ENCODE results near the gene PLD4.
"Not testable (repeated sequence)": the region's sequence is repeated elsewhere in the genome, so short reads cannot be mapped to it uniquely, and the experiment has no call there.

Gene PLD4

DNA sequence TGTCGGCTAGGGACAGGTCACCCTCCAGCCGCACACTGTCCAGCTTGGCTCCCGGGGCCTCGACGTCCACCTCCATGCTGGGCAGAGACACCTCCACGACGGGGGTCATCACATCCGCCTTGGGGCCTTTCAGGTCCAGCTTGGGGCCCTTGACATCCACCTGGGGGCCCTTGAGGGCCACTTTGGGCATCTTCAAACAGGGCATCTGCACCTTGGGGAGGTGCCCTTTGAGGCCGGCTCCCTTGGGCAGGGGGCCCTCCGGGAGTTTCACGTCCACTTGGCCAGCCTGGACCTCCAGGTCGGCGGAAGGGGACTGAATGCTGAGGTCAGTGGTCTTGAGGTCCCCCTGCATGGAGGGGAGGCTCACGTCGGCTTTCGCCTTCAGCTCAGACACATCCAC, 17.9 kb downstream of the PLD4 start:
- DNase-seq: no peak

DNA sequence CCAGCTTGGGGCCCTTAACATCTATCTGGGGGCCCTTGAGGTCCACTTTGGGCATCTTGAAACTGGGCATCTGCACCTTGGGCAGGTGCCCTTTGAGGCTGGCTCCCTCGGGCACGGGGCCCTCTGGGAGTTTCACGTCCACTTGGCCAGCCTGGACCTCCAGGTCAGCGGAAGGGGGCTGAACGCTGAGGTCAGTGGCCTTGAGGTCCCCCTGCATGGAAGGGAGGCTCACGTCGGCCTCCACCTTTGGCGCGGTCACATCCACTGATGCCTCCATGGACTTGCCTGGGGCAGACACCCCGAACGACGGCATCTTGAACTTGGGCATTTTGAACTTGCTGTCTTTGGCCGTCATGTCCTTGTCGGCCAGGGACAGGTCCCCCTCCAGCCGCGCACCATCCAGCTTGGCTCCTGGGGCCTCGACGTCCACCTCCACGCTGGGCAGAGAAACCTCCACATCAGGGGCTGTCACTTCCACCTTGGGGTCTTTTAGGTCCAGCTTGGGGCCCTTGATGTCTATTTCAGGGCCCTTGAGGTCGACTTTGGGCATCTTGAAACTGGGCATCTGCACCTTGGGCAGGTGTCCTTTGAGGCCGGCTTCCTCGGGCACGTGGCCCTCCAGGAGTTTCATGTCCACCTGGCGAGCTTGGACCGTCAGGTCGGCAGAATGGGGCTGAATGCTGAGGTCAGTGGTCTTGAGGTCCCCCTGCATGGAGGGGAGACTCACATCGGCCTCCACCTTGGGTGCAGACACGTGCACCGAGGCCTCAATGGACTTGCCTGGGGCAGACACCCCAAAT, 18.7 kb downstream of the PLD4 start:
- DNase-seq: not testable (repeated sequence)

DNA sequence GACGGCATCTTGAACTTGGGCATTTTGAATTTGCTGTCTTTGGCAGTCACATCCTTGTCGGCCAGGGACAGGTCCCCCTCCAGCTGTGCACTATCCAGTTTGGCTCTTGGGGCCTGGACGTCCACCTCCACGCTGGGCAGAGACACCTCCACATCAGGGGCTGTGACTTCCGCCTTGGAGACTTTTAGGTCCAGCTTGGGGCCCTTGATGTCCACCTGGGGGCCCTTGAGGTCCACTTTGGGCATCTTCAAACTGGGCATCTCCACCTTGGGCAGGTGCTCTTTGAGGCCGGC, 19.3 kb downstream of the PLD4 start:
- not testable (repeated sequence) for DNase-seq

GRCh38 chr14:104944436-104945205, 19.9 kb downstream of the PLD4 start:
- DNase-seq: not testable (repeated sequence)

DNA sequence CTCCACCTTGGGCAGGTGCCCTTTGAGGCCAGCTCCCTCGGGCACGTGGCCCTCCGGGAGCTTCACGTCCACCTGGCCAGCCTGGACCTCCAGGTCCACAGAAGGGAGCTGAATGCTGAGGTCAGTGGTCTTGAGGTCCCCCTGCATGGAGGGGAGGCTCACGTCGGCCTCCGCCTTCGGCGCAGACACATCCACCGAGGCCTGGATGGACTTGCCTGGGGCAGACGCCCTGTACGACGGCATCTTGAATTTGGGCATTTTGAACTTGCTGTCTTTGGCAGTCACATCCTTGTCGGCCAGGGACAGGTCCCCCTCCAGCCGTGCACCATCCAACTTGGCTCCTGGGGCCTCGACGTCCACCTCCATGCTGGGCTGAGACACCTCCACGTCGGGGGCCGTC, 20.6 kb downstream of the PLD4 start:
- not testable (repeated sequence) for DNase-seq

DNA sequence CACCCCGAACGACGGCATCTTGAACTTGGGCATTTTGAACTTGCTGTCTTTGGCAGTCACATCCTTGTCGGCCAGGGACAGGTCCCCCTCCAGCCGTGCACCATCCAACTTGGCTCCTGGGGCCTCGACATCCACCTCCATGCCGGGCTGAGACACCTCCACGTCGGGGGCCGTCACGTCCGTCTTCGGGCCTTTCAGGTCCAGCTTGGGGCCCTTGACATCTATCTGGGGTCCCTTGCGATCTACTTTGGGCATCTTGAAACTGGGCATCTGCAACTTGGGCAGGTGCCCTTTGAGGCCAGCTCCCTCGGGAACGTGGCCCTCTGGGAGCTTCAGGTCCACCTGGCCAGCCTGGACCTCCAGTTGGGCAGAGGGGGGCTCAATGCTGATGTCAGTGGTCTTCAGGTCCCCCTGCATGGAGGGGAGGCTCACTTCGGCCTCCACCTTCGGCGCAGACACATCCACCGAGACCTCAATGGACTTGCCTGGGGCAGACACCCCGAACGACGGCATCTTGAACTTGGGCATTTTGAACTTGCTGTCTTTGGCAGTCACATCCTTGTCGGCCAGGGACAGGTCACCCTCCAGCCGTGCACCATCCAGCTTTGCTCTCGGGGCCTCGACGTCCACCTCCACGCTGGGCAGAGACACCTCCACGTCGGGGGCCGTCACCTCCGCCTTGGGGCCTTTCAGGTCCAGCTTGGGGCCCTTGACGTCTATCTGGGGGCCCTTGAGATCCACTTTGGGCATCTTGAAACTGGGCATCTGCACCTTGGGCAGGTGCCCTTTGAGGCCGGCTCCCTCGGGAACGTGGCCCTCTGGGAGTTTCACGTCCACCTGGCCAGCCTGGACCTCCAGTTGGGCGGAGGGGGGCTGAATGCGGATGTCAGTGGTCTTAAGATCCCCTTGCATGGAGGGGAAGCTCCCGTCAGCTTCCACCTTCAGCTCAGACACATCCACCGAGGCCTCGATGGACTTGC, 21.6 kb downstream of the PLD4 start:
- DNase-seq: not testable (repeated sequence)

DNA sequence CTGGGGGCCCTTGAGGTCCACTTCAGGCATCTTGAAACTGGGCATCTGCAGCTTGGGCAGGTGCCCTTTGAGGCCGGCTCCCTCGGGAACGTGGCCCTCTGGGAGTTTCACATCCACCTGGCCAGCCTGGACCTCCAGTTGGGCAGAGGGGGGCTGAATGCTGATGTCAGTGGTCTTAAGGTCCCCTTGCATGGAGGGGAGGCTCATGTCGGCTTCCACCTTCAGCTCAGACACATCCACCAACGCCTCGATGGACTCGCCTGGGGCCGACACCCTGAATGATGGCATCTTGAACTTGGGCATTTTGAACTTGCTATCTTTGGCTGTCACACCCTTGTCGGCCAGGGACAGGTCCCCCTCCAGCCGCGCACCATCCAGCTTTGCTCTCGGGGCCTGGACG, 22.5 kb downstream of the PLD4 start:
- not testable (repeated sequence) for DNase-seq

DNA sequence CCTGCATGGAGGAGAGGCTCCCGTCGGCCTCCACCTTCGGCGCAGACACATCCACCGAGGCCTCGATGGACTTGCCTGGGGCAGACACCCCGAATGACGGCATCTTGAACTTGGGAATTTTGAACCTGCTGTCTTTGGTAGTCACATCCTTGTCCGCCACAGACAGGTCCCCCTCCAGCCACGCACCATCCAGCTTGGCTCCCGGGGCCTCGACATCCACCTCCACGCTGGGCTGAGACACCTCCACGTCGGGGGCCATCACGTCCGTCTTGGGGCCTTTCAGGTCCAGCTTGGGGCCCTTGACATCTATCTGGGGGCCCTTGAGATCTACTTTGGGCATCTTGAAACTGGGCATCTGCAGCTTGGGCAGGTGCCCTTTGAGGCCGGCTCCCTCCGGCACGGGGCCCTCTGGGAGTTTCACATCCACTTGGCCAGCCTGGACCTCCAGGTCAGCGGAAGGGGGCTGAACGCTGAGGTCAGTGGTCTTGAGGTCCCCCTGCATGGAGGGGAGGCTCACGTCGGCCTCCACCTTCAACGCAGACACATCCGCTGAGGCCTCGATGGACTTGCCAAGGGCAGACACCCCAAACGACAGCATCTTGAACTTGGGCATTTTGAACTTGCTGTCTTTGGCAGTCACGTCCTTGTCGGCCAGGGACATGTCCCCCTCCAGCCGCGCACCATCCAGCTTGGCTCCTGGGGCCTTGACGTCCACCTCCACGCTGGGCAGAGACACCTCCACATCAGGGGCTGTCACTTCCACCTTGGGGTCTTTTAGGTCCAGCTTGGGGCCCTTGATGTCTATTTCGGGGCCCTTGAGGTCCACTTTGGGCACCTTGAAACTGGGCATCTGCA, 23.4 kb downstream of the PLD4 start:
- DNase-seq: not testable (repeated sequence)

DNA sequence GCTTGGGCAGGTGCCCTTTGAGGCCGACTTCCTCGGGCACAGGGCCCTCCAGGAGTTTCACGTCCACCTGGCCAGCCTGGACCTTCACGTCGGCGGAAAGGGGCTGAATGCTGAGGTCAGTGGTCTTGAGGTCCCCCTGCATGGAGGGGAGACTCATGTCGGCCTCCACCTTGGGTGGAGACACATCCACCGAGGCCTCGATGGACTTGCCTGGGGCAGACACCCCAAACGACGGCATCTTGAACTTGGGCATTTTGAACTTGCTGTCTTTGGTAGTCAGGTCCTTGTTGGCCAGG, 24.0 kb downstream of the PLD4 start:
- DNase-seq: no peak

DNA sequence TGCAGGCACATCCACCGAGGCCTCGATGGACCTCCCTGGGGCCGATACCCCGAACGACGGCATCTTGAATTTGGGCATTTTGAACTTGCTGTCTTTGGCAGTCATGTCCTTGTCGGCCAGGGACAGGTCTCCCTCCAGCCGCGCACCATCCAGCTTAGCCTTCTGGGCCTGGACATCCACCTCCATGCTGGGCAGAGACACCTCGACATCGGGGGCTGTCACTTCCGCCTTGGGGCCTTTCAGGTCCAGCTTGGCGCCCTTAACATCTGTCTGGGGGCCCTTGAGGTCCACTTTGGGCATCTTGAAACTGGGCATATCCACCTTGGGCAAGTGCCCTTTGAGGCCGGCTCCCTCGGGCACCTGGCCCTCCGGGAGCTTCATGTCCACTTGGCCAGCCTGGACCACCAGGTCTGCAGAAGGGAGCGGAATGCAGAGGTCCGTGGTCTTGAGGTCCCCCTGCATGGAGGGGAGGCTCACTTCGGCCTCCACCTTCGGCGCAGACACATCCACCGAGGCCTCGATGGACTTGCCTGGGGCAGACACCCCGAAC, 24.8 kb downstream of the PLD4 start:
- DNase-seq: not testable (repeated sequence)

- no peak for DNase-seq
These were observed 25.3 kb downstream of the PLD4 start for GRCh38 chr14:104950021-104950420.

DNA sequence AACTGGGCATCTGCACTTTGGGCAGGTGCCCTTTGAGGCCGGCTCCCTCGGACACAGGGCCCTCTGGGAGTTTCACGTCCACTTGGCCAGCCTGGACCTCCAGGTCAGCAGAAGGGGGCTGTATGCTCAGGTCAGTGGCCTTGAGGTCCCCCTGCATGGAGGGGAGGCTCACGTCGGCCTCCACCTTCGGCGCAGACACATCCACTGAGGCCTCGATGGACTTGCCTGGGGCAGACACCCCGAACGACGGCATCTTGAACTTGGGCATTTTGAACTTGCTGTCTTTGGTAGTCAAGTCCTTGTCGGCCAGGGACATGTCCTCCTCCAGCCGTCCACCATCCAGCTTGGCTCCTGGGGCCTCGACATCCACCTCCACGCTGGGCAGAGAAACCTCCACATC, 26.0 kb downstream of the PLD4 start:
- DNase-seq: not testable (repeated sequence)

GRCh38 chr14:104951863-104952657, 27.4 kb downstream of the PLD4 start:
- DNase-seq: not testable (repeated sequence)

DNA sequence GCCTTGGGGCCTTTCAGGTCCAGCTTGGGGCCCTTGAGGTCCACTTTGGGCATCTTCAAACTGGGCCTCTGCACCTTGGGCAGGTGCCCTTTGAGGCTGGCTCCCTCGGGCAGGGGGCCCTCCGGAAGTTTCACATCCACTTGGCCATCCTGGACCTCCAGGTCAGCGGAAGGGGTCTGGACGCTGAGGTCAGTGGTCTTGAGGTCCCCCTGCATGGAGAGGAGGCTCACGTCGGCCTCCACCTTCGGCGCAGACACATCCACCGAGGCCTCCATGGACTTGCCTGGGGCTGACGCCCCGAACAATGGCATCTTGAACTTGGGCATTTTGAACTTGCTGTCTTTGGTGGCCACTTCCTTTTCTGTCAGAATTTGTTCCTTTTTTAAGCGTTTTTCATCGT, 28.4 kb downstream of the PLD4 start:
- DNase-seq: no peak

DNA sequence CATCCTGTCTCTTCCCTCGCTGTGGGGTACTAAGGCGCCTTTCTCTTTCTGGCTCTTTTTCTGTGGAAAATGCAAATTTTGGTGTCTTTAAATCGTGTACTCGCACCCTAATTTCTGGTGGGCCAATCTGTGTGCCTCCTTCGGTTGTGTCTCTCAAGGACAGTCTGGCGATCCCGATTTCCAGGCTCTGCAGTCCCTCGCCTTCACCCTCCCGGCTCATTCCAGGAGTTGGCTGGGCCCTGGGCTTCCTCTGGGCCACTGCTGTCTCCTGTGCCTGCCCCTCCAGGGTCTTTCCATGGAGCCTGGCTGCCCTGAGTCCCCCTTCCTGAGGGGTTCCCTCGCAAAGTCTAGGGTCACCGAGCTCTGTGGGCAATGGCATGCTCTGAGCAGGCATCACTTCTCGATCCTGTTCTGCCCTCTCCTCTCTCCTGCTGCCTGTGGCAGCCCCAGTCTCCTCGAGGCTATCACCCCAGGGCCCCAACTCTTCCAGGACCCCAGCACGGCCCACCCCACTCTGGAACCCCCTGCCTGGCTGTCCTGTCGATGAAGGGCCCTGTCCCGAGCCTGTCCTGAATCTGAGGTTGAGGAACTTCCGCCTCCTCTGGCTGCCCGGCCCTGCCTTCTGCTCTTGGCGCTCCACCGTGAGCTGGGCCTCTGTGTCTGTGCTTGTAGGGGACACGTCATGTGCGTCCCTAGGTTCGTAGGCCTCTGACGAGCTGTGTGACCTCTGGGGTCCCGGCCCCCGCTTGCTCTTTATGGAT, 29.4 kb downstream of the PLD4 start:
- no peak for DNase-seq

DNA sequence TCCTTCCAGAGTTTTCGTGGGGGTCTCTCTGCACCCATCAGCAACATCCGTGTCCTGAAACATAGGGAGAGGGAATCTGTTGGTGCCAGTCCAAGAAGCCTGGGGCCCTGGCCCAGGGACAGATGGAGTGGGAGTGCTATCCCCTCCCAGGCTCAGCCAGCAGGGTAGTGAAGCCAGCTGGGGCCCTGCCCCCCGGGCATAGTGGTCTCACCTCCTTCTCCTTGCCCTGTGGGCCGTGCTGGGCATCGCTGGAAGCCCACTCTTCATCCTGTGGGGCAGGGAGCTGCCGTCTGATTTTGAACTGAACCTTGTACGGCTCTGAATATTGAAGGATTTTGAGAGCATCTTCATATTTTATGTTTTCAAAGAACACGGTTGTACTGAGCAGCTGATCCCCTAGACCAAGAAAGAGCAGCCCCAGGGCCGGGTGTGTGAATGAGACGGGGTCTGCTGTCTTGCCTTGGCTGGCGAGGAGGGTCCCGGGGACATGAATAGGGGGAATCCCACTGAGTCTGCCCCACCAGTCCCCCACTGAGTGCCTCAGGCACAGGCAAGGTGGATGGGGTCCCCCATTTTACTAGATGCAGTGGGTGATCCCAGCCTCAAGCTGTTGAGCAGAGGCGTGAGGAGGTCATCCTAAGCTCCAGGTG, 30.2 kb downstream of the PLD4 start:
- DNase-seq: no peak

DNA sequence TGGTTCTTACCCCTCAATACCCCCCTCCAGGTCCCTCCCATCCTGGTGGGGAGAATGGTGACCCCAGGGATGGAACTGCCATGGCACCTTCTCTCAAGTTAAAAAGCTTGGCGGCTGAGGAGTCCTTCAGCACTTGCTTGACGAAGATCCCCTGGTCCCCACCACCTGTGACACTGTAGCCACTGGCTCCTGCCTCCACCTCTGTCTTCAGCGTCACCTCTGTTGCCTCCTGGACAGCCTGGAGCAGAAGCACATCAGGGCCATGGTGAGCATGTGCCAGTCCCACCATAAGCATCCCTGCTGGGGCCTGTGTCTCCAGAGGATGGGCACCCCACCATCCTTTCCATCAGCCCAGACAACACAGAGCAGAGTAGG, 30.7 kb downstream of the PLD4 start:
- DNase-seq: no peak

- no peak for DNase-seq
These were observed 31.7 kb downstream of the PLD4 start for GRCh38 chr14:104956290-104956890.

Measured in activated naive CD4-positive, alpha-beta T cell (primary cell).